Neuronal stem cell (in vitro differentiated cells): ENCODE results near the gene CROCC.

Experiments used
- DNase-seq: peaks from one replicate; pipeline ENCODE4 v3.0.0-alpha.2; 2013; ENCODE audit warnings: low spot score
- H2AFZ ChIP-seq: one replicate; pipeline ENCODE4 v1.6.1; 2013; ENCODE audit warnings: mild to moderate bottlenecking, low read length, inconsistent platforms
- H2AK5ac ChIP-seq: 2 replicates; pipeline ENCODE4 v1.6.1; 2013; ENCODE audit warnings: low read depth, mild to moderate bottlenecking, inconsistent platforms, low read length, moderate library complexity, mixed read lengths
- H2BK120ac ChIP-seq: 2 replicates; pipeline ENCODE4 v1.6.1; 2013; ENCODE audit warnings: low read depth, mild to moderate bottlenecking, inconsistent platforms, low read length, moderate library complexity, mixed read lengths
- H2BK12ac ChIP-seq: one replicate; pipeline ENCODE4 v1.6.1; 2013; ENCODE audit warnings: low read length, inconsistent platforms
- H2BK15ac ChIP-seq: 2 replicates; pipeline ENCODE4 v1.6.1; 2013; ENCODE audit warnings: mild to moderate bottlenecking, low read length, inconsistent platforms, mixed read lengths
- H2BK5ac ChIP-seq: one replicate; pipeline ENCODE4 v1.6.1; 2013; ENCODE audit warnings: inconsistent platforms, mild to moderate bottlenecking, low read length, moderate library complexity
- H3K14ac ChIP-seq: one replicate; pipeline ENCODE4 v1.6.1; 2013; ENCODE audit warnings: low read length, inconsistent platforms
- H3K18ac ChIP-seq: 2 replicates; pipeline ENCODE4 v1.6.1; 2013; ENCODE audit warnings: low read length, inconsistent platforms
- H3K23ac ChIP-seq: 2 replicates; pipeline ENCODE4 v1.6.1; 2013; ENCODE audit warnings: low read depth, mild to moderate bottlenecking, mixed read lengths, low read length, inconsistent platforms; ENCODE audit not compliant: poor library complexity
- H3K27ac ChIP-seq: replicated peaks from 3 replicates; pipeline ENCODE4 v1.5.1; 2013; ENCODE audit warnings: low read length, inconsistent platforms
- H3K27me3 ChIP-seq, 3 experiments: 2 replicates each; pipeline ENCODE4 v1.6.1; 2013; ENCODE audit warnings: low read length in 3 of 3, mild to moderate bottlenecking in 2 of 3, inconsistent platforms in 1 of 3, low read depth in 1 of 3, mixed read lengths in 1 of 3, moderate library complexity in 1 of 3; ENCODE audit not compliant: control insufficient read depth in 3 of 3, insufficient read depth in 3 of 3
- H3K36me3 ChIP-seq, 2 donors: replicated peaks in 1 of 2; 2 replicates each; pipeline ENCODE4 v1.6.1; 2013; ENCODE audit warnings: low read length in 2 of 2; ENCODE audit not compliant: control insufficient read depth in 2 of 2, insufficient read depth in 2 of 2
- H3K4ac ChIP-seq: 2 replicates; pipeline ENCODE4 v1.6.1; 2013; ENCODE audit warnings: inconsistent platforms, mild to moderate bottlenecking, low read length, moderate library complexity
- H3K4me1 ChIP-seq, 2 donors: 1 replicate in 1 of 2; 2 replicates in 1 of 2; pipeline ENCODE4 v1.6.1; 2013; ENCODE audit warnings: low read length in 2 of 2, low read depth in 1 of 2; ENCODE audit not compliant: control insufficient read depth in 2 of 2, insufficient read depth in 1 of 2
- H3K4me2 ChIP-seq: one replicate; pipeline ENCODE4 v1.6.1; 2013; ENCODE audit warnings: mild to moderate bottlenecking, low read length, inconsistent platforms; ENCODE audit not compliant: insufficient read depth, poor library complexity, severe bottlenecking
- H3K4me3 ChIP-seq, 2 donors: 2 replicates each; pipeline ENCODE4 v1.5.1; 2013; ENCODE audit warnings: low read length in 2 of 2, mild to moderate bottlenecking in 2 of 2, inconsistent platforms in 1 of 2, moderate library complexity in 1 of 2
- H3K79me1 ChIP-seq: one replicate; pipeline ENCODE4 v1.6.1; 2013; ENCODE audit warnings: low read depth, mild to moderate bottlenecking, inconsistent platforms, low read length, moderate library complexity
- H3K9ac ChIP-seq: one replicate; pipeline ENCODE4 v1.6.1; 2013; ENCODE audit warnings: mild to moderate bottlenecking, low read depth, low read length, inconsistent platforms; ENCODE audit not compliant: poor library complexity
- H3K9me3 ChIP-seq, 2 donors: replicated peaks in 1 of 2; 2 replicates each; pipeline versions ENCODE3 to v1.6.1; 2013; ENCODE audit warnings: low read length in 2 of 2, mild to moderate bottlenecking in 2 of 2, inconsistent platforms in 1 of 2, low read depth in 1 of 2, mixed read lengths in 1 of 2, moderate library complexity in 1 of 2; ENCODE audit not compliant: control insufficient read depth in 2 of 2, insufficient read depth in 1 of 2
- H4K8ac ChIP-seq: one replicate; pipeline ENCODE4 v1.6.1; 2013; ENCODE audit warnings: low read depth, mild to moderate bottlenecking, inconsistent platforms, low read length, moderate library complexity
- H4K91ac ChIP-seq: one replicate; pipeline ENCODE4 v1.6.1; 2013; ENCODE audit warnings: low read length, low read depth, mild to moderate bottlenecking, inconsistent platforms; ENCODE audit not compliant: poor library complexity
- WGBS, 2 donors: extraction: QIAGEN DNeasy Blood & Tissue Kit; methylation state at CpG; one replicate each; pipeline ENCODE4 v1.1.7; 2013; ENCODE audit warnings: missing lambda C conversion rate in 2 of 2, mixed read lengths in 1 of 2; ENCODE audit not compliant: insufficient read length in 2 of 2, insufficient replicate concordance in 1 of 2; ENCODE audit errors: extremely low coverage in 2 of 2; 5-methylcytosine and 5-hydroxymethylcytosine counted together

CROCC gene

DNA sequence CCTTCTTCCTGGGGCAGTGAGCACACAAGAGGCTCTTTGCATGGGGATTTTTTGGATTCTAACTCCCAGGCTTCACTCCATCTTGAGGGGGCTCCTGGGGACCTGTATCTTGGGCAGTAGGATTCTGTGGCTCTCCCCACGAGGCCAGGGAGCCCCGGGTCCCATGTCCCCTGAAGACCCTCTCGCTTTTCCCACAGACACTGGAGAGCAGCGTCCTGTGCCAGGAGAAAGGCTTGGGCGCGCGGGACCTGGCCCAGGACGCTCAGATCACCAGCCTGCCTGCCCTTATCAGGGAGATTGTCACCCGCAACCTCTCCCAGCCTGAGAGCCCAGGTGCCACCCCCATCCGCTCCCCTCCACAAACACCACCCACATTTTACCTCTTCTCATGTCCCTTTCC lies 735 bp downstream of the CROCC start:
- no peaks in the 10 kb centered on the region for H3K9me3 ChIP-seq
- H3K4me1 ChIP-seq, result peaks cover 29 to 40% of the 10 kb centered on the region in 2 donors
- peak overlapping the region; percentile 34 for H2BK120ac ChIP-seq
- H3K36me3 ChIP-seq, result peaks cover 0 to 2% of the 10 kb centered on the region in 2 donors
- peak overlapping the region; percentile 99 for H2AK5ac ChIP-seq
- H3K9ac ChIP-seq, result peak overlapping the region; percentile 9
- peak overlapping the region; percentile 99 for H3K4me2 ChIP-seq
- peak overlapping the region; percentile 87 for H2BK5ac ChIP-seq
- no peak overlapping the region for H4K91ac ChIP-seq
- no CpG with 5 or more reads among the region's 10 CpGs for WGBS, 2 donors
- peak overlapping the region; percentile 47 to 75 for H3K4me3 ChIP-seq
- no peak overlapping the region for H2BK12ac ChIP-seq
- H2AFZ ChIP-seq, result no peak overlapping the region
- no peak overlapping the region for H3K14ac ChIP-seq
- peak overlapping the region; percentile 85 for H3K27ac ChIP-seq
- H3K23ac ChIP-seq, result no peak overlapping the region
- H3K4ac ChIP-seq, result no peak overlapping the region
- no peak for DNase-seq
- H3K79me1 ChIP-seq, result peaks cover 27% of the 10 kb centered on the region
- H2BK15ac ChIP-seq, result peak overlapping the region; percentile 86
- H3K27me3 ChIP-seq, result no peaks in the 10 kb centered on the region
- H4K8ac ChIP-seq, result no peak overlapping the region
- peak overlapping the region; percentile 72 for H3K18ac ChIP-seq

DNA sequence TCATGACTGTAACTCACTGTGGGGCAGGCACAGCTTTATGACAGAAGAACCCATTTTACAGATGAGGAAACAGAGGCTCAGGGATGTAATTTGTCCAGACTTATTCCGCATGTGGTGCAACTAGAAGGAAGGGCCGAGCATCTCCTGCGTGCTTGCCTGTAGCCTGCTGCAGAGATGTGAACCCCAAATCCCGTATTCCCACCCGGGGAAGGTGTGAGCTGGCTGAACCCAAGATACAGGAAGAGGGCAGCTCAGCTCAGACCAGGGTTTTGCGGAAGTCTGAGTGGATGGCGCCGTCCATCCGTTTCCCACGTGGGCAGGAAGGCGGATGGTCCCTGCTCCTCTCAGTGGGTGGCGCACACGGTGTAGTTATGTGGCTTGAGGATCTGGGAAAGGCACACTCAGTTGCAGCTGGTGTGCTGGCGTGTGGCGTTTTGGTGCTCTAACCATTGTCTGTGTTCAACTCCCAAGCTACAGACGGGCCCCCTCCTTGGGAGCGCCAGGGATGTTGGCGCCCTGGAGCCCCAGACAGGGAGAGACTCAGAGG lies 1.2 kb downstream of the CROCC start:
- no peak overlapping the region for H3K9ac ChIP-seq
- no peak overlapping the region for H3K4me2 ChIP-seq
- no peak overlapping the region for H3K14ac ChIP-seq
- H2AK5ac ChIP-seq, result peak overlapping the region; percentile 99
- no peak for DNase-seq
- H3K23ac ChIP-seq, result peak overlapping the region; percentile 14
- H3K27ac ChIP-seq, result peak overlapping the region; percentile 1
- H3K4me1 ChIP-seq, result peaks cover 34 to 45% of the 10 kb centered on the region in 2 donors
- H4K8ac ChIP-seq, result no peak overlapping the region
- peak overlapping the region; percentile 34 for H2BK120ac ChIP-seq
- peak overlapping the region; percentile 76 for H2BK15ac ChIP-seq
- peaks cover 32% of the 10 kb centered on the region for H3K79me1 ChIP-seq
- WGBS, 2 donors, result no CpG with 5 or more reads among the region's 18 CpGs
- H4K91ac ChIP-seq, result no peak overlapping the region
- peak overlapping the region; percentile 87 for H2BK5ac ChIP-seq
- peak overlapping the region; percentile 42 for H3K18ac ChIP-seq
- no peak overlapping the region for H2AFZ ChIP-seq
- H3K27me3 ChIP-seq, result no peaks in the 10 kb centered on the region
- no peak overlapping the region for H2BK12ac ChIP-seq
- H3K4ac ChIP-seq, result peak overlapping the region; percentile 97
- H3K4me3 ChIP-seq, result no peak overlapping the region
- H3K9me3 ChIP-seq, result no peaks in the 10 kb centered on the region
- peaks cover 0 to 3% of the 10 kb centered on the region in 2 donors for H3K36me3 ChIP-seq

DNA sequence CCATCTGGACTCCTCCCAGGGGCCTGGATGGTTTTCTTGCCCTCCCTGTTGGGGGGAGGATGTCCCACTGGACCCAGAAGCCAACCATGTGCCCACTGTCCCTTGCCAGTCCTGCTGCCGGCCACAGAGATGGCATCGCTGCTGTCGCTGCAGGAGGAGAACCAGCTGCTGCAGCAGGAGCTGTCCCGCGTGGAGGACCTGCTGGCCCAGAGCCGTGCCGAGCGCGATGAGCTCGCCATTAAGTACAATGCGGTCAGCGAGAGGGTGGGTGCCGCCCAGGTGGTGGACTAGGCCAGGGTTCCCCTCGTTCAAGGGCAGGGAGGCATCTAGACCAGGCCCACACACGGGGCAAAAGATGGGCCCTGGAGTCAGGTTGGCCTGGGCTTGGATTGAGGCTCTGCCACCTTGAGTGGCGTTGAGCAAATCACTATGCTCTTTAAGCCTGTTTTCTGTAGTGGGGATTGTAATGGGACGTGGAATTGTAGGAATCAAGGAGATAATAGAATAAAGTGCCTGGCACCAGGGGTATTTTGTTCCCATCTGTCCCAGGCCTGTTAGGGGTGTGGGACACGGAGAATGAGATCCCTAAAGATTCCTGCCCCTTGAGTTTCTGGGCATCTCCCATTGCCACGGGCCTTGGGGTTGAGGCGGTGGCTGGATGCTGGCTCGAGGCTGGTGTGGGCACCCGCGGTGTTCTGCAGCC lies 2.6 kb downstream of the CROCC start:
- Histone ChIP-seq H3K79me1 (peaks cover 37% of the 10 kb centered on the region), H2BK120ac (peak overlapping the region; percentile 56), H4K91ac (no peak overlapping the region), H4K8ac (no peak overlapping the region), H3K18ac (peak overlapping the region; percentile 67), H3K9me3 (no peaks in the 10 kb centered on the region), H2BK5ac (peak overlapping the region; percentile 71), H3K27me3 (no peaks in the 10 kb centered on the region), H3K4me1 (peaks cover 37 to 48% of the 10 kb centered on the region in 2 donors), H3K36me3 (peaks cover 0 to 3% of the 10 kb centered on the region in 2 donors), H2AK5ac (peak overlapping the region; percentile 97), H3K23ac (peak overlapping the region; percentile 68), H3K14ac (no peak overlapping the region), H2BK12ac (peak overlapping the region; percentile 30), H3K4me2 (no peak overlapping the region), H3K4me3 (no peak overlapping the region), H2AFZ (no peak overlapping the region), H3K4ac (peak overlapping the region; percentile 96), H3K9ac (peak overlapping the region; percentile 78), H2BK15ac (peak overlapping the region; percentile 72), H3K27ac (no peak overlapping the region)
- DNase-seq, result no peak
- no CpG with 5 or more reads among the region's 23 CpGs for WGBS, 2 donors

DNA sequence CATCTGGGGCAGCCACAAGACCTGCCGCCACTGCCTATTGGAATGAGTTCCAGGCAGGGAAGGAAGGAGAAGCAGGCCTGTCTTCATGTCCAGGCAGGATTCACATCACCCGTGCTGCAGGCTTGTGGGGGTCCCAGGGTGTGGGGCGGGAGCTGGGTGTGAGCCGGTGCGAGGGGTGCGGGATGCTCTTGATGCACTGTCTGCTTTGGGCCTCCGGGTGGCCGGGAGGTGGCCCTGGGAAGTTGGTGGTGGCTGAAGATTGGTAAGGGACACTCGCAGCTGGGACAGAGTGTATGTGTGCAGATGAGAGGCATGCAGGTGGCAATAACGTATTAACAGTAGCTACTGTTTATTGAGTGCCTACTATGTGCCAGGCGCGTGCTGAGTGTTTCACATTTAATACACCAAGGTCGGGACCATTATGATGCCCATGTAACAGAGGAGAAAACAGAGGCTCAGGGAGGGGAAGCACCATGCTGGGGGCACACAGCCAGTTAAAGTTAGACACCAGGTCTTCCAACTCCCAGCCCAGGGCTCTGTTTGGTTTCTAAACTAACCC lies 3.3 kb downstream of the CROCC start:
- H3K4me2 ChIP-seq, result no peak overlapping the region
- H3K9me3 ChIP-seq, result no peaks in the 10 kb centered on the region
- H3K27ac ChIP-seq, result no peak overlapping the region
- peaks cover 40% of the 10 kb centered on the region for H3K79me1 ChIP-seq
- peak overlapping the region; percentile 24 for H3K18ac ChIP-seq
- peak overlapping the region; percentile 90 for H2BK5ac ChIP-seq
- H4K91ac ChIP-seq, result no peak overlapping the region
- H3K27me3 ChIP-seq, result no peaks in the 10 kb centered on the region
- peaks cover 0 to 4% of the 10 kb centered on the region in 2 donors for H3K36me3 ChIP-seq
- DNase-seq, result no peak
- no CpG with 5 or more reads among the region's 13 CpGs for WGBS, 2 donors
- H3K9ac ChIP-seq, result peak overlapping the region; percentile 24
- peak overlapping the region; percentile 69 for H2BK15ac ChIP-seq
- peaks cover 37 to 49% of the 10 kb centered on the region in 2 donors for H3K4me1 ChIP-seq
- H3K4me3 ChIP-seq, result no peak overlapping the region
- peak overlapping the region; percentile 56 for H4K8ac ChIP-seq
- H3K14ac ChIP-seq, result no peak overlapping the region
- peak overlapping the region; percentile 76 for H2AK5ac ChIP-seq
- H2BK12ac ChIP-seq, result peak overlapping the region; percentile 8
- H2BK120ac ChIP-seq, result peak overlapping the region; percentile 56
- no peak overlapping the region for H2AFZ ChIP-seq
- H3K4ac ChIP-seq, result no peak overlapping the region
- H3K23ac ChIP-seq, result peak overlapping the region; percentile 3
